ENCODE results near the gene RAD51B. TPM values are rescaled to one million over a fixed set of nuclear protein-coding genes. Genes with fewer than 3 reads are reported as not detected.

Gene RAD51B
- total and polyA plus RNA-seq, 2 experiments from 2014 or later = 11.7 to 17.8 TPM

DNA sequence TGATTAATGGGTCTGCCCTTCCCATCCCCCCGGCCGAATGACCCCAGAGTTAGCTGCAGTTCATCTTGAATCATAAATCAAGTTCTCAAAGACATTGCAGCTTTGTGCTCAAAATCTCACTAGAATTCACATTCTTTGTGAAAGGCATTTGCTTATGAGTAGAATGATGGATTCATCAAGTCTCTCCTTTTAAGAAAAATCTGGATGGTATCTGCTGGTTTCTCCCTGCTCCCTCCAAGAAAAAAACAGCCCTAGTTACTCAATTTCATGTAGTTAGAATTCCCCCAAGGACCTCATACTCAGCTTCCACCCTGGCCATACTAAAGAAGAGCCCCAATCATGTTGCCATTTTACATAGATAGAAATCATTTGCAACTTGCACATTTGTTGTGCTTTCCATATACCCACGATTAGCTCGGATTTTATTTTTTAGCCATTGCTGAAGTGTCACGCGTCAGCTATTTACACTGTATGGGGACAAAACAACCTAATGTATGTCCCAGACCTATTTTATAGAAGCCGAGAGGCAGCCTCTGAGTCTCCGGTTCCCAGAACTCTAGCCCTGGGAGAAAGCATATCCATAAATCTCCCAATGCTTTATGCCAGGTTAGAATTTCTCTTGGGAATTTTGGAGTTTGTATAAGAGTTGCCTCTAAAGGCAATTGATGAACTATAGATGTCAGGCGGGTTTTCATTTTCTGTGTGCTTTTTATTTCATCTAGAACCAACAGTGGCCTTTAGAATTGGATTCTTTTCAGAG is 673.8 kb downstream of the RAD51B start:
- DNase-seq (ENCODE audit: low read depth in 1 of 2, low spot score in 1 of 2) = no peak
- Histone ChIP-seq H3K4me1 (ENCODE audit: low read depth) (peaks cover 3% of the 10 kb centered on the region), H3K4me3 (no peak overlapping the region), H3K27ac (no peak overlapping the region), H3K27me3 (no peaks in the 10 kb centered on the region), H3K36me3 (no peaks in the 10 kb centered on the region), H3K9me3 (ENCODE audit: low read depth) (no peaks in the 10 kb centered on the region)
- TF ChIP-seq CTCF (IDR thresholded peaks at IDR 0.05; ENCODE audit: low read depth, low read length) = no peak

DNA sequence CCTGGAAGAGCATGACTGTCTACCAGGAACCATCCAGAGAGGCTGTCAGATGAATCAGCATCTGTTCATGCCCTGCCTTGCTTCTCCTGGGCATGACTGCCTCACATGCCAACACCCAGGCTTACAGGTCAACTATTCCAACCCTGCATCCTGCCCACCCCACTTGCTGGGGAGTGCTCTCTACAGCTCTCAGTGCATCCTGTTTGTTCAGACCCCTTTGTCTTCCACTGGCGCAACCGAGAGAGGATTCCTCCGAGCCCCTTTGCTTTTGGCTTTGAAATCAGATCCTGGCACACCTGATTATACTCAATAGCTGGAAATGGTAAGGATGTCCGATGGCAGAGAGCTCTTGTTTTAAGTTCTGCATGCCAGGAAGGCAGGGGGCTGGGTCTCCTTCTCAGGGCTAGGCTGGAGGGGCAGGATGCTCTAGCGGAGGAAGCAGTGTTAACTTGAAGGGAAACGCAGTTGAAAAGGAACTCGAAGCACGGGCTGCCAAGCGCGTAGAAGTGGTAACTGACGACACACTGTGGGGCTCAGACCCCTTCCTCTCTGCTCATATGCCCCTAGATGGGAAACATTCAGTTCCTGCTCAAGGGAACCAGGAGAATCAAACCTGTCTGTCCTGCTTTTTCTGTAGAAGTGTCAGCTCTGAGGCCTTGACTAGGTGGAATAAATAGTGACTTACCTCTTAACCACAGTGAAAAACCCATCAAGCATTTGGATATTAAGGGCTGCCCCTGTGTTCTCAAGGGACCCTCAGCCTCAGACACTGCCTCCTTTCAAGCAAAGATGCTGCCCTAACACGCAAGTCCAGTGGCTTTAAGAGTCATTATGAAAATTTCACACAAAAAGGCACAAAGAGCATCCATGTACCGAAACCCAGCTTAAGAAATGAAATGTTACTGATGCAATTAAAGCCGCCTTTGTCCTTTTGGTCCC is 675.8 kb downstream of the RAD51B start:
- TF ChIP-seq CTCF (IDR thresholded peaks at IDR 0.05; ENCODE audit: low read depth, low read length) = no peak
- Histone ChIP-seq H3K27me3 (no peaks in the 10 kb centered on the region), H3K4me1 (ENCODE audit: low read depth) (peaks cover 14% of the 10 kb centered on the region), H3K4me3 (no peak overlapping the region), H3K36me3 (no peaks in the 10 kb centered on the region), H3K27ac (no peak overlapping the region), H3K9me3 (ENCODE audit: low read depth) (no peaks in the 10 kb centered on the region)
- no peak for DNase-seq (ENCODE audit: low read depth in 1 of 2, low spot score in 1 of 2)

DNA sequence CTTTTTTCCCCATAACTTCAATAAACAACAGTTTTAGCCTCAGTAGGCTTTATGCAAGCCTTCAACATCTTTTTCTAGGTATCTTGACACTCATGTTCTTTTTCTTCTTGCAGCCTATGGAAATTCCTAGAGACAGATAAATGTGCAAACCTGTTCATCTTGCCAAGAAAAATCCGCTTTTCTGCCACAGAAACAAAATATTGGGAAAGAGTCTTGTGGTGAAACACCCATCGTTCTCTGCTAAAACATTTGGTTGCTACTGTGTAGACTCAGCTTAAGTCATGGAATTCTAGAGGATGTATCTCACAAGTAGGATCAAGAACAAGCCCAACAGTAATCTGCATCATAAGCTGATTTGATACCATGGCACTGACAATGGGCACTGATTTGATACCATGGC is 677.4 kb downstream of the RAD51B start:
- Histone ChIP-seq H3K9me3 (ENCODE audit: low read depth) (no peaks in the 10 kb centered on the region), H3K27me3 (no peaks in the 10 kb centered on the region), H3K4me1 (ENCODE audit: low read depth) (peaks cover 18% of the 10 kb centered on the region), H3K36me3 (no peaks in the 10 kb centered on the region), H3K4me3 (no peak overlapping the region), H3K27ac (no peak overlapping the region)
- peak in 1 of 2 donors; percentile 90 for DNase-seq (ENCODE audit: low read depth in 1 of 2, low spot score in 1 of 2)
- TF ChIP-seq CTCF (IDR thresholded peaks at IDR 0.05; ENCODE audit: low read depth, low read length) = no peak

- no peak overlapping the region for H3K4me3 ChIP-seq
- H3K9me3 ChIP-seq (ENCODE audit: low read depth) = no peaks in the 10 kb centered on the region
- H3K27me3 ChIP-seq = no peaks in the 10 kb centered on the region
- no peak for TF ChIP-seq CTCF (IDR thresholded peaks at IDR 0.05; ENCODE audit: low read depth, low read length)
- H3K36me3 ChIP-seq = no peaks in the 10 kb centered on the region
- H3K4me1 ChIP-seq (ENCODE audit: low read depth) = peaks cover 33% of the 10 kb centered on the region
- no peak for DNase-seq (ENCODE audit: low read depth in 1 of 2, low spot score in 1 of 2)
- no peak overlapping the region for H3K27ac ChIP-seq
These were observed 679.9 kb downstream of the RAD51B start for GRCh38 chr14:68499451-68499850.

DNA sequence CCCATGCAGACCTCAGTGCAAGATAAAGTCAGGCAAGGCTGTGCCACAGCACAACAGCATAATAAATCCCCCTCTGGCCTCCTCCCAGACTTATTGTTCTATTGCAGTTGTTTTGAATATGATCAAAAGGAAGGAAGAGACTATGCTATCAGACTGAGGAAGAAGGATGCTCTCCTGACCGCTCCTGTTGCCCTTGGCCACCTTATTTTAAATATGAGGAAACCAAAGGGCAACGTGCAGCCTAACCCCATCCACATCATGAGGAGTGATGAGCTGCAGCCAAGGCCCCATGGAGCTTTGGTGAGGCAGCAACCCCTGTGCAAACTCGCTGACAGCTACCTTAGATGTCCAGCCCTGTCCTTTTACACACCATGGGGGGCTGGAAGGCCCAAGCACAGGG is 681.6 kb downstream of the RAD51B start:
- H3K27ac ChIP-seq = no peak overlapping the region
- H3K36me3 ChIP-seq = no peaks in the 10 kb centered on the region
- DNase-seq (ENCODE audit: low read depth in 1 of 2, low spot score in 1 of 2) = no peak
- H3K27me3 ChIP-seq = no peaks in the 10 kb centered on the region
- no peak overlapping the region for H3K4me3 ChIP-seq
- TF ChIP-seq CTCF (IDR thresholded peaks at IDR 0.05; ENCODE audit: low read depth, low read length) = no peak
- no peaks in the 10 kb centered on the region for H3K9me3 ChIP-seq (ENCODE audit: low read depth)
- peaks cover 38% of the 10 kb centered on the region for H3K4me1 ChIP-seq (ENCODE audit: low read depth)
